Fibroblast of lung (primary cell): ENCODE measurements around the gene TACC2.

Experiments
- CTCF ChIP-seq, 2 donors: IDR thresholded peaks in 1 of 2; conservative IDR thresholded peaks in 1 of 2; 1 replicate in 1 of 2; 2 replicates in 1 of 2; pipeline ENCODE4 v1.5.1; 2011 to 2012; ENCODE audit warnings: low read length in 2 of 2, control low read depth in 1 of 2, inconsistent platforms in 1 of 2, low read depth in 1 of 2, mild to moderate bottlenecking in 1 of 2
- EZH2 ChIP-seq: IDR thresholded peaks from 2 replicates; pipeline ENCODE4 v1.5.1; 2012; ENCODE audit warnings: low read length, control low read depth, mild to moderate bottlenecking; ENCODE audit errors: missing control alignments

GRCh38 chr10:122138831-122139625, 150.1 kb downstream of the TACC2 start:
- no peak for TF ChIP-seq CTCF (conservative IDR thresholded peaks at IDR 0.05 in 1 of 2, IDR thresholded peaks at IDR 0.05 in 1 of 2; ENCODE audit: low read depth in 1 of 2, low read length in 2 of 2)
- no peak for TF ChIP-seq EZH2
